ENCODE measurements around the gene ZFAND3. TPM values are rescaled to one million over a fixed set of nuclear protein-coding genes. Genes with fewer than 3 reads are reported as not detected.
"Not testable (repeated sequence)": the region's sequence is repeated elsewhere in the genome, so short reads cannot be mapped to it uniquely, and the experiment has no call there.

Gene ZFAND3
- polyA plus RNA-seq, 1 of the 3 experiments (the other 2 are of a cell fraction): 16.7 TPM

GRCh38 chr6:37959061-37959460 is 139.5 kb downstream of the ZFAND3 start:
- Histone ChIP-seq H3K4me3 (ENCODE audit: low read depth in 2 of 2, low read length in 1 of 2) (no peak overlapping the region), H3K27me3 (ENCODE audit: insufficient read depth) (no peaks in the 10 kb centered on the region), H3K9me3 (no peaks in the 10 kb centered on the region), H3K4me1 (ENCODE audit: control insufficient read depth in 1 of 2, insufficient read depth in 2 of 2, low read depth in 1 of 2, low read length in 1 of 2) (no peaks in the 10 kb centered on the region), H3F3A (replicated peaks; ENCODE audit: insufficient read depth) (peaks cover 4% of the 10 kb centered on the region), H3K79me2 (ENCODE audit: insufficient read depth) (peaks cover 95% of the 10 kb centered on the region), H3K27ac (ENCODE audit: low read depth in 2 of 2, low read length in 1 of 2) (no peak overlapping the region), H3K36me3 (replicated peaks in 1 of 2; ENCODE audit: control insufficient read depth in 1 of 2, insufficient read depth in 2 of 2, low read length in 1 of 2) (peaks cover 0 to 13% of the 10 kb centered on the region in 2 experiments), H2AFZ (ENCODE audit: low read depth) (no peak overlapping the region), H3K9ac (no peak overlapping the region), H3K9me2 (no peaks in the 10 kb centered on the region), H3K4me2 (no peak overlapping the region), H4K20me1 (ENCODE audit: insufficient read depth) (peaks cover 83% of the 10 kb centered on the region)
- DNase-seq: no peak
- 97% methylated on average over 3 of the region's 3 CpGs for WGBS (ENCODE audit: low lambda C conversion rate)
- ChIA-PET POLR2A (no interaction called here), CTCF (interaction anchor here (1.6 kb wide), 1 partner anchor 11 kb away, joined by 3 read pairs; no protein-coding TSS in a partner anchor)
- no peak for TF ChIP-seq IRF3 (IDR thresholded peaks at IDR 0.05; ENCODE audit: low read depth, low read length)
- no peak for TF ChIP-seq TCF12 (IDR thresholded peaks at IDR 0.05)
- TF ChIP-seq TEAD4 (IDR thresholded peaks at IDR 0.05; ENCODE audit: borderline replicate concordance, insufficient read depth): no peak

GRCh38 chr6:37960139-37960935 is 140.8 kb downstream of the ZFAND3 start:
- no peak overlapping the region for H3K4me2 ChIP-seq
- DNase-seq: no peak
- H3K79me2 ChIP-seq (ENCODE audit: insufficient read depth): peaks cover 93% of the 10 kb centered on the region
- TF ChIP-seq FOSL2 (IDR thresholded peaks at IDR 0.05; ENCODE audit: borderline replicate concordance, low read depth) (no peak), EP300 (IDR thresholded peaks at IDR 0.05; ENCODE audit: borderline replicate concordance in 1 of 2, low read depth in 1 of 2, low read length in 1 of 2) (no peak), TCF12 (IDR thresholded peaks at IDR 0.05) (no peak)
- 97% methylated on average over 4 of the region's 4 CpGs for WGBS (ENCODE audit: low lambda C conversion rate)
- H3K9ac ChIP-seq: no peak overlapping the region
- ChIA-PET CTCF (interaction anchor here (0.6 kb wide), 1 partner anchor 99 kb away, joined by 3 read pairs; no protein-coding TSS in a partner anchor), POLR2A (no interaction called here)
- H3K9me2 ChIP-seq: no peaks in the 10 kb centered on the region
- H3K4me3 ChIP-seq (ENCODE audit: low read depth in 2 of 2, low read length in 1 of 2): no peak overlapping the region
- peaks cover 83% of the 10 kb centered on the region for H4K20me1 ChIP-seq (ENCODE audit: insufficient read depth)
- no peaks in the 10 kb centered on the region for H3K27me3 ChIP-seq (ENCODE audit: insufficient read depth)
- no peaks in the 10 kb centered on the region for H3K4me1 ChIP-seq (ENCODE audit: control insufficient read depth in 1 of 2, insufficient read depth in 2 of 2, low read depth in 1 of 2, low read length in 1 of 2)
- peaks cover 0 to 13% of the 10 kb centered on the region in 2 experiments for H3K36me3 ChIP-seq (replicated peaks in 1 of 2; ENCODE audit: control insufficient read depth in 1 of 2, insufficient read depth in 2 of 2, low read length in 1 of 2)
- no peak overlapping the region for H2AFZ ChIP-seq (ENCODE audit: low read depth)
- no peaks in the 10 kb centered on the region for H3K9me3 ChIP-seq
- peaks cover 12% of the 10 kb centered on the region for H3F3A ChIP-seq (replicated peaks; ENCODE audit: insufficient read depth)
- H3K27ac ChIP-seq (ENCODE audit: low read depth in 2 of 2, low read length in 1 of 2): no peak overlapping the region

GRCh38 chr6:37962481-37963080 is 143.1 kb downstream of the ZFAND3 start:
- CTCF ChIA-PET; H3K27ac ChIP-seq (ENCODE audit: low read depth in 2 of 2, low read length in 1 of 2); H2AFZ ChIP-seq (ENCODE audit: low read depth); H3K4me1 ChIP-seq (ENCODE audit: control insufficient read depth in 1 of 2, insufficient read depth in 2 of 2, low read depth in 1 of 2, low read length in 1 of 2); H3K9me2 ChIP-seq; H3K9me3 ChIP-seq; H3K9ac ChIP-seq; H3K27me3 ChIP-seq (ENCODE audit: insufficient read depth); H3K4me2 ChIP-seq; DNase-seq; POLR2A ChIA-PET; H3K4me3 ChIP-seq (ENCODE audit: low read depth in 2 of 2, low read length in 1 of 2): not testable (repeated sequence)
- 97% methylated on average over 17 of the region's 17 CpGs for WGBS (ENCODE audit: low lambda C conversion rate)
- Histone ChIP-seq H3K36me3 (replicated peaks in 1 of 2; ENCODE audit: control insufficient read depth in 1 of 2, insufficient read depth in 2 of 2, low read length in 1 of 2) (peaks cover 4 to 16% of the 10 kb centered on the region in 2 experiments), H3K79me2 (ENCODE audit: insufficient read depth) (peaks cover 93% of the 10 kb centered on the region), H4K20me1 (ENCODE audit: insufficient read depth) (peaks cover 82% of the 10 kb centered on the region), H3F3A (replicated peaks; ENCODE audit: insufficient read depth) (peaks cover 12% of the 10 kb centered on the region)

Data from SK-N-SH (cell line).